ENCODE data around the gene PAAF1. TPM values are rescaled to one million over a fixed set of nuclear protein-coding genes. Genes with fewer than 3 reads are reported as not detected.

PAAF1 gene
- total and polyA plus RNA-seq, 10 donors: 8.1 to 18.1 (median 13.7) TPM

DNA sequence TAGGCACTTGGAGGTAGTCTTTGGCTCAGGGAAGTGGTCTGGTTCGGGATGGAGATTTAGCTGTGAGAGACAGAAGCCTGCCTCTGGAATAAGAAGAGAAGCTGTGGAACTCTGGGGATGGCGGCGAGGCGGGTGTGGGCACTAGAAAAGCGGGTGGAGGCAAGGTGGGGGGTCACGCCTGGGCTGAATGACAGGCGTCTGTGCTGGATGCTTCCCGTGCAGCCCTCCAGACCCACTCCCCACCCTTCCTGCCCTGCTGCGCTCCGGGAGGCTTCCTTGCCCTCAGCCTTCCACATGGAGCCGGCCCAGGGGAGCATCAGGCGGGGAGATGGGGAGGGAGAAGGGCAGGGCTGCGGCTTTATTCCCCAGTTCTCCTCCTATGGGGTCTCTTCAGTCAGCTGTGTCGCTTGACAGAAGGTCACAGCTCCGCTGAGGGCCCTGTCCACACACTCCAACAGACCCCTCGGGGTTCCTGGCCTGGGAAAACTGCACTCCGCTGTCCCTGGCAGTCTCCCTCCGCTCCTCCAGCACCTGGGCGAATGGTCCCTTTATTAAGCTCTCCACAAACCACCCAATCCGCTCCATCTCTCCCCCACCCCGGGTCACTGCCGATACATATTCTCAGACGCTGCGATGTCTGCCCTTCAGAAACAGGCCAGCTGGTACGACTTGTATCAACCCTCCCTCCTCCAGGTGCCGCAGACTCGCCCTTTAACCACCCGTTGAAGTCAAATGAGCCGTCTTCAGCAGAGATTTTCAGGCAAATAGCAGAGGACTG lies 80.3 kb downstream of the PAAF1 start:
- Histone ChIP-seq H3K4me1 (peaks cover 0 to 8% (median 0%) of the 10 kb centered on the region in 6 donors), H3K9me3 (no peaks in the 10 kb centered on the region), H3K27me3 (replicated peaks in 1 of 7) (peaks cover 0 to 26% (median 0%) of the 10 kb centered on the region in 7 donors), H3K4me3 (no peak overlapping the region), H3K27ac (no peak overlapping the region), H3K36me3 (no peaks in the 10 kb centered on the region)
- intact Hi-C loops (cut with DNase I; ENCODE audit: low total_unique reads): no loop called here
- DNase-seq: no peak
- 40 to 63% (median 60%) methylated on average over 29 of the region's 29 CpGs for WGBS, 5 donors
- TF ChIP-seq POLR2AphosphoS5 (IDR thresholded peaks at IDR 0.05): no peak
- no peak for TF ChIP-seq POLR2A (IDR thresholded peaks at IDR 0.05)
- TF ChIP-seq, protein P1, sequence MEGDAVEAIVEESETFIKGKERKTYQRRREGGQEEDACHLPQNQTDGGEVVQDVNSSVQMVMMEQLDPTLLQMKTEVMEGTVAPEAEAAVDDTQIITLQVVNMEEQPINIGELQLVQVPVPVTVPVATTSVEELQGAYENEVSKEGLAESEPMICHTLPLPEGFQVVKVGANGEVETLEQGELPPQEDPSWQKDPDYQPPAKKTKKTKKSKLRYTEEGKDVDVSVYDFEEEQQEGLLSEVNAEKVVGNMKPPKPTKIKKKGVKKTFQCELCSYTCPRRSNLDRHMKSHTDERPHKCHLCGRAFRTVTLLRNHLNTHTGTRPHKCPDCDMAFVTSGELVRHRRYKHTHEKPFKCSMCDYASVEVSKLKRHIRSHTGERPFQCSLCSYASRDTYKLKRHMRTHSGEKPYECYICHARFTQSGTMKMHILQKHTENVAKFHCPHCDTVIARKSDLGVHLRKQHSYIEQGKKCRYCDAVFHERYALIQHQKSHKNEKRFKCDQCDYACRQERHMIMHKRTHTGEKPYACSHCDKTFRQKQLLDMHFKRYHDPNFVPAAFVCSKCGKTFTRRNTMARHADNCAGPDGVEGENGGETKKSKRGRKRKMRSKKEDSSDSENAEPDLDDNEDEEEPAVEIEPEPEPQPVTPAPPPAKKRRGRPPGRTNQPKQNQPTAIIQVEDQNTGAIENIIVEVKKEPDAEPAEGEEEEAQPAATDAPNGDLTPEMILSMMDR (IDR thresholded peaks at IDR 0.05 in 8 of 11, conservative IDR thresholded peaks at IDR 0.05 in 3 of 11): no peak

DNA sequence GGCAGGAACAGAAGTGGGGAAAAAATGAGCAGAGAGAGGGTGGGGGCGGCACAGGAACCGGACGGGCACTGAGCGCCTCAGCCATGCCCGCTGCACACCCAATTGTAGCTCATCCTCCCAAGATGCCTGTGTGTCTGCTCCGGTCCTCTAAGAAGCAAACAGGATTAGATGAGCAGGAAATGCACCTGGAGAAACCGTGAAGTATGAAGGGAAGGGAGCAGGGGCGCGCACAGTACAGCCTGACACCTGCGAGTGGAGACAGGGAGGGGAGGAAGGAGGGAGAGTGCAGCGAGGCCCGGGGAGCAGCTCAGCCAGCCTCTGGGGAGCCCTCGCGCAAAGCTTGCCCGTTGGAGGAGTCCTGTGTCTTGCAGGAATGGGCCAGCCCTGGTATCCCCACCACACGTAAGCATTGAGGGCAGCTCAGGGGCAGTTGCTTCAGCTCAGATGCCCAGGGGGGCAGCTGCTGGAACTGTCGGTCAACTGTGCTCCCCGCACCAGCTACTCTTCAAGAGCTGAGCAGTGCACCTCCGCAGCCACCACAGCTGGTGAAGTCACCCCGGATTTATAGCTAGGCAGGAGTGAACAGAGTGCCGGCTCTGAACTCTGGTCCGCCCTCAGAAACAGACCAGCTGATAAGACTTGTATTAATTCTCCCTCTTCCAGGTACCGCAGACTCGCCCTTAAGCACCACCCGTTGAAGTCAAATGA lies 81.0 kb downstream of the PAAF1 start:
- WGBS, 5 donors: 62 to 77% (median 72%) methylated on average over 24 to 25 of the region's 25 CpGs
- no peak for DNase-seq
- Histone ChIP-seq H3K4me3 (no peak overlapping the region), H3K27ac (no peak overlapping the region), H3K27me3 (replicated peaks in 1 of 7) (peaks cover 0 to 26% (median 0%) of the 10 kb centered on the region in 7 donors), H3K9me3 (no peaks in the 10 kb centered on the region), H3K4me1 (peaks cover 0 to 8% (median 0%) of the 10 kb centered on the region in 6 donors), H3K36me3 (no peaks in the 10 kb centered on the region)
- TF ChIP-seq, protein P1 (IDR thresholded peaks at IDR 0.05 in 8 of 11, conservative IDR thresholded peaks at IDR 0.05 in 3 of 11): no peak
- TF ChIP-seq POLR2A (IDR thresholded peaks at IDR 0.05) (no peak), POLR2AphosphoS5 (IDR thresholded peaks at IDR 0.05) (no peak)
- intact Hi-C loops (cut with DNase I; ENCODE audit: low total_unique reads): no loop called here

DNA sequence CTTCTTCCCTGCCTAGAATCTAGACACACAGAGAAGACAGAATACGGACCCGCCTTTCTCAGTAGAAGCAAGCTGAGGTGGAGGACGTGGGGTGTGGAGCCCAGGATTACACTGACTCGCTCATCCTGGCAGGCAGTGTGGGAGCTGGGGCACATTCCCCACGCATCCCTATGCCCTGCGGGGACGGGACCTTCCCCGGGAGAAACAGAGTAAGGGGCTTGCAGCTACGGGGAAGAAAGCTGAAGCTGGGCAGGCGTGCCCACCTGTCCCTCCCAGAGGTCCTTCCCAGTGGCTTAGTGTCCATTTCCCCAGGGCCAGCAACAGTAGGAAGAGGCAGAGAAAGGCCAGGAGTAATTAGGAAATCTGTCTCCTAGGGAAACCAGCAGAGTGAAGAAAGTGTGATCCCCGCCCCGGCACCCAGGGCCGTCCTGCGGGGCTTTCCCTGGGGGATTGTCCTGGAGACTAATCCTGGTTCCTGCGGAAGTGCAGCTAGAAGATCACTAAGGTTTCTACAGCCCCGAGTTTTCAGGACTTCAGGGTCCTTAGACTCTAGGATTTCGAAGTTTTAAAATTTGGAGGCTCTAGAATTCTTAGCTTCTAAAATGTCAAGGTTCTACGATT lies 81.8 kb downstream of the PAAF1 start:
- TF ChIP-seq POLR2A (IDR thresholded peaks at IDR 0.05): no peak
- TF ChIP-seq, protein P1 (IDR thresholded peaks at IDR 0.05 in 8 of 11, conservative IDR thresholded peaks at IDR 0.05 in 3 of 11): no peak
- TF ChIP-seq POLR2AphosphoS5 (IDR thresholded peaks at IDR 0.05): no peak
- WGBS, 5 donors: 81 to 89% (median 85%) methylated on average over 18 of the region's 18 CpGs
- DNase-seq: no peak

More for the DNA sequence above, 81.8 kb downstream of the PAAF1 start:
- Histone ChIP-seq H3K4me1 (peaks cover 0 to 8% (median 0%) of the 10 kb centered on the region in 6 donors), H3K27ac (no peak overlapping the region), H3K36me3 (no peaks in the 10 kb centered on the region), H3K9me3 (no peaks in the 10 kb centered on the region), H3K27me3 (replicated peaks in 1 of 7) (peaks cover 0 to 26% (median 0%) of the 10 kb centered on the region in 7 donors), H3K4me3 (no peak overlapping the region)
- intact Hi-C loops (cut with DNase I; ENCODE audit: low total_unique reads): no loop called here
